B cell (primary cell): ENCODE measurements around the gene FAM200B. TPM values are rescaled to one million over a fixed set of nuclear protein-coding genes. Genes with fewer than 3 reads are reported as not detected.

Source experiments
- ATAC-seq: fragments of 200-7000 bp; cut with Tn5 transposase; one replicate; pipeline ENCODE4 v1.10.0; 2021; ENCODE audit warnings: low read depth, mild to moderate bottlenecking, moderate number of reproducible peaks, moderate library complexity
- CTCF ChIA-PET: fragments of 350-600 bp; sonication (Branson Sonifier 250); formaldehyde crosslinking; loops from one replicate; lab custom pipeline; 2021; ENCODE audit warnings: antibody characterized with exemption, inconsistent platforms; lab: Charles Lee
- POLR2A ChIA-PET: fragments of 350-600 bp; sonication (Branson Sonifier 250); formaldehyde crosslinking; loops from one replicate; lab custom pipeline; 2021; ENCODE audit warnings: antibody characterized with exemption; lab: Charles Lee
- DNase-seq: peaks from one replicate; pipeline ENCODE4 v3.0.0; 2013
- H2AFZ ChIP-seq: 2 replicates; pipeline ENCODE4 v1.6.1; 2012; ENCODE audit warnings: mild to moderate bottlenecking, low read depth, low read length; ENCODE audit not compliant: insufficient read depth, poor library complexity, severe bottlenecking
- H3K27ac ChIP-seq, 2 donors: 1 replicate in 1 of 2; 2 replicates in 1 of 2; pipeline ENCODE4 v1.5.1; 2012 to 2013; ENCODE audit warnings: low read length in 2 of 2, mild to moderate bottlenecking in 2 of 2, moderate library complexity in 1 of 2
- H3K27me3 ChIP-seq, 4 experiments: fragments of 200-600 bp in 1 of 4; sonication (generic) in 1 of 4; replicated peaks in 1 of 4; 1 replicate in 2 of 4; 2 replicates in 2 of 4; pipeline versions ENCODE4 v1.6.1 to v1.7.0; 2013 to 2016; ENCODE audit warnings: low read length in 3 of 4, mild to moderate bottlenecking in 2 of 4, mixed read lengths in 1 of 4, moderate library complexity in 1 of 4; ENCODE audit not compliant: insufficient read depth in 4 of 4, control insufficient read depth in 3 of 4; ENCODE audit errors: control extremely low read depth in 1 of 4
- H3K36me3 ChIP-seq, 2 experiments: replicated peaks in 1 of 2; 1 replicate in 1 of 2; 2 replicates in 1 of 2; pipeline versions ENCODE4 v1.6.1 to v1.7.1; 2013; ENCODE audit warnings: low read length in 1 of 2; ENCODE audit not compliant: insufficient read depth in 2 of 2, control insufficient read depth in 1 of 2; ENCODE audit errors: control extremely low read depth in 1 of 2, extremely low read depth in 1 of 2
- H3K4me1 ChIP-seq, 2 donors: fragments of 200-600 bp in 1 of 2; sonication (generic) in 1 of 2; 1 replicate in 1 of 2; 2 replicates in 1 of 2; pipeline versions ENCODE4 v1.5.1 to v1.6.1; 2013 to 2017; ENCODE audit warnings: low read length in 2 of 2; ENCODE audit not compliant: control insufficient read depth in 2 of 2, insufficient read depth in 2 of 2
- H3K4me2 ChIP-seq: replicated peaks from 2 replicates; pipeline ENCODE3; 2012; ENCODE audit warnings: mild to moderate bottlenecking, low read depth, low read length; ENCODE audit not compliant: poor library complexity, severe bottlenecking
- H3K4me3 ChIP-seq, 5 experiments: fragments of 200-600 bp in 1 of 5; sonication (generic) in 1 of 5; 1 replicate in 3 of 5; 2 replicates in 2 of 5; pipeline versions ENCODE4 v1.5.1 to v1.7.0; 2011 to 2016; ENCODE audit warnings: low read length in 4 of 5, mild to moderate bottlenecking in 4 of 5, low read depth in 2 of 5, control low read depth in 1 of 5, moderate library complexity in 1 of 5; ENCODE audit not compliant: insufficient read depth in 1 of 5; ENCODE audit errors: control extremely low read depth in 1 of 5, extremely low read depth in 1 of 5
- H3K79me2 ChIP-seq: fragments of 200-600 bp; sonication (generic); one replicate; pipeline ENCODE4 v1.6.0; 2016; ENCODE audit warnings: low read length; ENCODE audit not compliant: control insufficient read depth, insufficient read depth
- H3K9ac ChIP-seq: fragments of 200-600 bp; sonication (generic); 2 replicates; pipeline ENCODE4 v1.6.1; 2017; ENCODE audit warnings: mild to moderate bottlenecking, low read length, moderate library complexity
- H3K9me3 ChIP-seq, 3 donors: one replicate each; pipeline versions ENCODE4 v1.6.1 to v1.7.1; 2013; ENCODE audit warnings: low read length in 2 of 3; ENCODE audit not compliant: control insufficient read depth in 2 of 3, insufficient read depth in 1 of 3; ENCODE audit errors: control extremely low read depth in 1 of 3
- H4K20me1 ChIP-seq: 2 replicates; pipeline ENCODE4 v1.6.0; 2012; ENCODE audit warnings: mild to moderate bottlenecking, low read length; ENCODE audit not compliant: insufficient read depth, control insufficient read depth, poor library complexity, severe bottlenecking
- H3K27ac Mint-ChIP-seq: one replicate; pipeline ENCODE4 v1.8.0; 2021; ENCODE audit warnings: mixed read lengths
- H3K27me3 Mint-ChIP-seq: one replicate; pipeline ENCODE4 v1.8.0; 2021; ENCODE audit warnings: mixed read lengths
- H3K4me1 Mint-ChIP-seq: one replicate; pipeline ENCODE4 v1.8.0; 2021; ENCODE audit warnings: mixed read lengths
- H3K4me3 Mint-ChIP-seq: one replicate; pipeline ENCODE4 v1.8.0; 2021; ENCODE audit warnings: mixed read lengths
- H3K9me3 Mint-ChIP-seq: one replicate; pipeline ENCODE4 v1.8.0; 2022; ENCODE audit warnings: mixed read lengths; ENCODE audit not compliant: insufficient read depth
- CTCF ChIP-seq: fragments of 200-600 bp; IDR thresholded peaks from one replicate; pipeline ENCODE4 v1.8.0; 2022; ENCODE audit warnings: antibody characterized with exemption, mild to moderate bottlenecking
- EZH2 ChIP-seq: IDR thresholded peaks from 2 replicates; pipeline ENCODE4 v1.6.1; 2012; ENCODE audit warnings: borderline replicate concordance, low read depth, mild to moderate bottlenecking, moderate library complexity, low read length; ENCODE audit not compliant: insufficient read depth, poor library complexity, severe bottlenecking
- WGBS: methylation state at CpG from one replicate; pipeline ENCODE4 v1.1.5; 2013; ENCODE audit warnings: missing lambda C conversion rate; ENCODE audit not compliant: insufficient coverage; 5-methylcytosine and 5-hydroxymethylcytosine counted together
- intact Hi-C: fragments of 100-400 bp; cut with micrococcal nuclease; formaldehyde crosslinking; loops from one replicate; pipeline ENCODE4 v1.10.0; 2022
- polyA plus RNA-seq: library from polyadenylated mRNA; depleted of rRNA; stranded (reverse); fragments of >200 nt; gene quantifications from 2 replicates; pipeline ENCODE4 v1.2.3, GENCODE V29; 2012
- total RNA-seq, 2 donors: library from RNA; stranded (reverse); fragments of 120-200 nt in 1 of 2; gene quantifications; 1 replicate in 1 of 2; 2 replicates in 1 of 2; pipeline versions ENCODE4 v1.2.3 to v1.2.4, GENCODE V29; 2013 to 2022

FAM200B gene
- total and polyA plus RNA-seq, 2 donors (not counting 1 experiment from before 2014, with no cell fraction given), result 10.3 to 12.1 TPM

DNA sequence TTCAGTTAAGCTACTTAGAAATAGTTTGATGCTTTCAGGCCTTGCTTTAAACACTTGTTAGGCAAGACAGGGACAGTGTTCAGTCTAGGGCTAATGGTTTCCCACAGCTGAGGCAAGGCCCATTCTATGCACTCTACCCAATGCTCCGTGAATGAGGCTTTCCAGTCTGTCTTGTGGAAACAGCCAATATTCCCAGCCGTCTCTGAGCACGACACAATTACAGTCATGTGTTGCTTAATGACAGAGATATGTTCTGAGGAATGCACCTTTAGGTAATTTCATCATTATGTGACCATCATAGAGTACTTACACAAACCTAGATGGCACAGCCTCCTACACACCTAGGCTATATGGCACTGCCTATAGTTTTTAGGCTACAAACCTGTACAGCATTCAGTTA lies 9.5 kb upstream of the FAM200B start:
- H2AFZ ChIP-seq, result no peak overlapping the region
- H3K4me1 Mint-ChIP-seq, result peaks cover 32% of the 10 kb centered on the region

GRCh38 chr4:15673337-15673736 lies 8.3 kb upstream of the FAM200B start:
- H2AFZ ChIP-seq, result no peak overlapping the region
- H3K4me1 ChIP-seq, result peaks cover 16 to 17% of the 10 kb centered on the region in 2 donors
- TF ChIP-seq CTCF (no peak), EZH2 (no peak)
- no peaks in the 10 kb centered on the region for H3K9me3 ChIP-seq
- WGBS, result no CpG with 5 or more reads among the region's 1 CpG
- no peak overlapping the region for H3K4me3 ChIP-seq
- no peak overlapping the region for H3K4me2 ChIP-seq
- no peak overlapping the region for H3K27ac ChIP-seq
- Mint-ChIP-seq H3K27me3 (no peaks in the 10 kb centered on the region), H3K4me3 (no peak overlapping the region), H3K4me1 (peaks cover 32% of the 10 kb centered on the region), H3K9me3 (no peaks in the 10 kb centered on the region), H3K27ac (no peak overlapping the region)
- no peaks in the 10 kb centered on the region for H3K36me3 ChIP-seq
- peaks cover 4% of the 10 kb centered on the region for H3K79me2 ChIP-seq
- intact Hi-C loops, result no loop called here
- no peaks in the 10 kb centered on the region for H4K20me1 ChIP-seq
- ChIA-PET POLR2A (no interaction called here), CTCF (interaction anchor here (0.7 kb wide), 1 partner anchor 560 kb away, joined by 6 read pairs; no protein-coding TSS in a partner anchor)
- no peak for DNase-seq
- ATAC-seq, result no peak
- H3K27me3 ChIP-seq, result no peaks in the 10 kb centered on the region
- H3K9ac ChIP-seq, result no peak overlapping the region

More for the DNA sequence above, 9.5 kb upstream of the FAM200B start:
- no CpG with 5 or more reads among the region's 3 CpGs for WGBS
- Histone ChIP-seq H3K27me3 (no peaks in the 10 kb centered on the region), H3K9ac (no peak overlapping the region), H3K27ac (no peak overlapping the region), H4K20me1 (no peaks in the 10 kb centered on the region), H3K36me3 (no peaks in the 10 kb centered on the region), H3K9me3 (no peaks in the 10 kb centered on the region), H3K79me2 (no peaks in the 10 kb centered on the region), H3K4me1 (peaks cover 16 to 17% of the 10 kb centered on the region in 2 donors), H3K4me3 (no peak overlapping the region), H3K4me2 (no peak overlapping the region)
- Mint-ChIP-seq H3K4me3 (no peak overlapping the region), H3K27me3 (no peaks in the 10 kb centered on the region), H3K9me3 (no peaks in the 10 kb centered on the region), H3K27ac (no peak overlapping the region)
- no peak for ATAC-seq
- TF ChIP-seq EZH2 (no peak), CTCF (no peak)
- CTCF ChIA-PET, result no interaction called here
- POLR2A ChIA-PET, result no interaction called here
- intact Hi-C loops, result no loop called here
- DNase-seq, result no peak
